ENCODE data around the gene TCF3. TPM values are rescaled to one million over a fixed set of nuclear protein-coding genes. Genes with fewer than 3 reads are reported as not detected.

Gene TCF3
- total RNA-seq, 1 experiment from 2014 or later = 208 TPM

DNA sequence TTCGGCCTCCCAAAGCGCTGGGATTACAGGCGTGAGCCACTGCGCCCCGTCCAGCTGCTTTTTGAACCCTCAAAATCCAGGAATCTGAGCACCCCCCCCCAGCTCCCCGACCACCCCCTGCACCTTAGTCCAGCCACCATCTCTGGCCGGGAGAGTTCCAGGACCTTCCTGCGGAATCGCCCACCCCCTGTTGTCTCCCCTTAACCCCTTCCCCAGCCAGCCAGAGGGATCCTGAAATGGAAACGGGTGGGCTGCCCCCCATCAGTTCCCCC is 59.0 kb downstream of the TCF3 start:
- ChIA-PET POLR2A (interaction anchor here (1.3 kb wide), 1 partner anchor 12 kb away, joined by 3 read pairs; the partner anchor contains the start of gene UQCR11), RAD21 (ENCODE audit: low non-redundant PET in 1 of 2, low total read pairs in 2 of 2, uncharacterized antibody in 2 of 2, unreplicated experiment in 2 of 2) (no interaction called here), CTCF (interaction anchor here (1.1 to 1.4 kb wide), 3 partner anchors 14 to 244 kb away, joined by 3 to 4 read pairs (median 3); no protein-coding TSS in a partner anchor)
- peak overlapping the region; percentile 63 for H3K27ac ChIP-seq (ENCODE audit: low read depth, low read length)
- H3K4me3 ChIP-seq (replicated peaks in 1 of 2; ENCODE audit: low read depth in 1 of 2, low read length in 2 of 2) = peak overlapping the region; percentile 50 to 58; a peak in 2 of 4 replicates
- BruUV-seq (replicated peaks) = no TSS peak
- no peaks in the 10 kb centered on the region for H3K9me3 ChIP-seq (ENCODE audit: control insufficient read depth in 1 of 2, insufficient read depth in 1 of 2, low read depth in 1 of 2, low read length in 2 of 2)
- H3K4me1 ChIP-seq (ENCODE audit: control insufficient read depth in 1 of 2, insufficient read depth in 2 of 2, low read length in 2 of 2) = peaks cover 14 to 38% of the 10 kb centered on the region in 2 experiments
- H3K4me2 ChIP-seq (ENCODE audit: low read length) = peak overlapping the region; percentile 94
- no peaks in the 10 kb centered on the region for H3K9me2 ChIP-seq (ENCODE audit: insufficient read depth)
- no peaks in the 10 kb centered on the region for H3K27me3 ChIP-seq (ENCODE audit: insufficient read depth, low read length)
- H3K36me3 ChIP-seq (ENCODE audit: control insufficient read depth in 1 of 2, insufficient read depth in 2 of 2, low read length in 2 of 2) = peaks cover 15 to 20% of the 10 kb centered on the region in 2 experiments; a peak in 3 of 4 replicates
- no peak for ATAC-seq
- intact Hi-C loops (cut with micrococcal nuclease) = no loop called here
- H3K9ac ChIP-seq (ENCODE audit: low read length) = peak overlapping the region; percentile 71
- peaks cover 45% of the 10 kb centered on the region for H3K79me2 ChIP-seq (ENCODE audit: insufficient read depth, low read length)
- H2AFZ ChIP-seq (ENCODE audit: low read depth, low read length, poor library complexity, severe bottlenecking) = no peak overlapping the region
- TF ChIP-seq, protein P1, sequence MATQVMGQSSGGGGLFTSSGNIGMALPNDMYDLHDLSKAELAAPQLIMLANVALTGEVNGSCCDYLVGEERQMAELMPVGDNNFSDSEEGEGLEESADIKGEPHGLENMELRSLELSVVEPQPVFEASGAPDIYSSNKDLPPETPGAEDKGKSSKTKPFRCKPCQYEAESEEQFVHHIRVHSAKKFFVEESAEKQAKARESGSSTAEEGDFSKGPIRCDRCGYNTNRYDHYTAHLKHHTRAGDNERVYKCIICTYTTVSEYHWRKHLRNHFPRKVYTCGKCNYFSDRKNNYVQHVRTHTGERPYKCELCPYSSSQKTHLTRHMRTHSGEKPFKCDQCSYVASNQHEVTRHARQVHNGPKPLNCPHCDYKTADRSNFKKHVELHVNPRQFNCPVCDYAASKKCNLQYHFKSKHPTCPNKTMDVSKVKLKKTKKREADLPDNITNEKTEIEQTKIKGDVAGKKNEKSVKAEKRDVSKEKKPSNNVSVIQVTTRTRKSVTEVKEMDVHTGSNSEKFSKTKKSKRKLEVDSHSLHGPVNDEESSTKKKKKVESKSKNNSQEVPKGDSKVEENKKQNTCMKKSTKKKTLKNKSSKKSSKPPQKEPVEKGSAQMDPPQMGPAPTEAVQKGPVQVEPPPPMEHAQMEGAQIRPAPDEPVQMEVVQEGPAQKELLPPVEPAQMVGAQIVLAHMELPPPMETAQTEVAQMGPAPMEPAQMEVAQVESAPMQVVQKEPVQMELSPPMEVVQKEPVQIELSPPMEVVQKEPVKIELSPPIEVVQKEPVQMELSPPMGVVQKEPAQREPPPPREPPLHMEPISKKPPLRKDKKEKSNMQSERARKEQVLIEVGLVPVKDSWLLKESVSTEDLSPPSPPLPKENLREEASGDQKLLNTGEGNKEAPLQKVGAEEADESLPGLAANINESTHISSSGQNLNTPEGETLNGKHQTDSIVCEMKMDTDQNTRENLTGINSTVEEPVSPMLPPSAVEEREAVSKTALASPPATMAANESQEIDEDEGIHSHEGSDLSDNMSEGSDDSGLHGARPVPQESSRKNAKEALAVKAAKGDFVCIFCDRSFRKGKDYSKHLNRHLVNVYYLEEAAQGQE (IDR thresholded peaks at IDR 0.05; ENCODE audit: low read depth) = no peak
- TF ChIP-seq SIN3A (IDR thresholded peaks at IDR 0.05; ENCODE audit: low read depth) = no peak
- TF ChIP-seq, protein P2, sequence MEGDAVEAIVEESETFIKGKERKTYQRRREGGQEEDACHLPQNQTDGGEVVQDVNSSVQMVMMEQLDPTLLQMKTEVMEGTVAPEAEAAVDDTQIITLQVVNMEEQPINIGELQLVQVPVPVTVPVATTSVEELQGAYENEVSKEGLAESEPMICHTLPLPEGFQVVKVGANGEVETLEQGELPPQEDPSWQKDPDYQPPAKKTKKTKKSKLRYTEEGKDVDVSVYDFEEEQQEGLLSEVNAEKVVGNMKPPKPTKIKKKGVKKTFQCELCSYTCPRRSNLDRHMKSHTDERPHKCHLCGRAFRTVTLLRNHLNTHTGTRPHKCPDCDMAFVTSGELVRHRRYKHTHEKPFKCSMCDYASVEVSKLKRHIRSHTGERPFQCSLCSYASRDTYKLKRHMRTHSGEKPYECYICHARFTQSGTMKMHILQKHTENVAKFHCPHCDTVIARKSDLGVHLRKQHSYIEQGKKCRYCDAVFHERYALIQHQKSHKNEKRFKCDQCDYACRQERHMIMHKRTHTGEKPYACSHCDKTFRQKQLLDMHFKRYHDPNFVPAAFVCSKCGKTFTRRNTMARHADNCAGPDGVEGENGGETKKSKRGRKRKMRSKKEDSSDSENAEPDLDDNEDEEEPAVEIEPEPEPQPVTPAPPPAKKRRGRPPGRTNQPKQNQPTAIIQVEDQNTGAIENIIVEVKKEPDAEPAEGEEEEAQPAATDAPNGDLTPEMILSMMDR (IDR thresholded peaks at IDR 0.05 in 2 of 3, conservative IDR thresholded peaks at IDR 0.05 in 1 of 3; ENCODE audit: borderline replicate concordance in 1 of 3, insufficient read depth in 1 of 3, low read depth in 2 of 3, low read length in 2 of 3) = no peak
- TF ChIP-seq ELF1 (IDR thresholded peaks at IDR 0.05; ENCODE audit: borderline replicate concordance, low read depth) = no peak
- no peak for TF ChIP-seq ZNF274 (IDR thresholded peaks at IDR 0.05; ENCODE audit: low read depth, low read length)
- TF ChIP-seq SRF (IDR thresholded peaks at IDR 0.05; ENCODE audit: low read depth) = no peak
- TF ChIP-seq EGR1 (IDR thresholded peaks at IDR 0.05; ENCODE audit: low read depth) = no peak
- no peak for TF ChIP-seq CBX3 (IDR thresholded peaks at IDR 0.05; ENCODE audit: low read depth)
- TF ChIP-seq EZH2phosphoT487 (IDR thresholded peaks at IDR 0.05; ENCODE audit: borderline replicate concordance) = no peak
- TF ChIP-seq POLR2A (IDR thresholded peaks at IDR 0.05; ENCODE audit: borderline replicate concordance, extremely low read depth, insufficient read depth, insufficient read length) = no peak
- no peak for TF ChIP-seq ZFX (IDR thresholded peaks at IDR 0.05)
- no peak for TF ChIP-seq EZH2 (IDR thresholded peaks at IDR 0.05)
- TF ChIP-seq CEBPB (IDR thresholded peaks at IDR 0.05; ENCODE audit: low read depth) = no peak
- TF ChIP-seq, protein P3, sequence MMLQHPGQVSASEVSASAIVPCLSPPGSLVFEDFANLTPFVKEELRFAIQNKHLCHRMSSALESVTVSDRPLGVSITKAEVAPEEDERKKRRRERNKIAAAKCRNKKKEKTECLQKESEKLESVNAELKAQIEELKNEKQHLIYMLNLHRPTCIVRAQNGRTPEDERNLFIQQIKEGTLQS (IDR thresholded peaks at IDR 0.05) = no peak
- TF ChIP-seq POLR2AphosphoS5 (IDR thresholded peaks at IDR 0.05; ENCODE audit: low read depth, low read length) = no peak
- TF ChIP-seq, protein P4, sequence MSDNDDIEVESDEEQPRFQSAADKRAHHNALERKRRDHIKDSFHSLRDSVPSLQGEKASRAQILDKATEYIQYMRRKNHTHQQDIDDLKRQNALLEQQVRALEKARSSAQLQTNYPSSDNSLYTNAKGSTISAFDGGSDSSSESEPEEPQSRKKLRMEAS (IDR thresholded peaks at IDR 0.05) = no peak
- no peaks in the 10 kb centered on the region for H4K20me1 ChIP-seq (ENCODE audit: insufficient read depth)
- DNase-seq (ENCODE audit: low read depth, low spot score) = no peak

Data from HCT116 (cell line).